ENCODE results near the gene MEF2C. TPM values are rescaled to one million over a fixed set of nuclear protein-coding genes. Genes with fewer than 3 reads are reported as not detected.
"Not testable (repeated sequence)": the region's sequence is repeated elsewhere in the genome, so short reads cannot be mapped to it uniquely, and the experiment has no call there.

The MEF2C gene
- total and polyA plus RNA-seq, 4 donors = 2.8 to 15.9 (median 10.1) TPM

GRCh38 chr5:88803309-88803708, 79.7 kb downstream of the MEF2C start:
- Histone ChIP-seq H3K27ac (ENCODE audit: low read depth in 1 of 2, low read length in 2 of 2) (no peak overlapping the region), H3K4me3 (ENCODE audit: low read depth in 1 of 3, low read length in 3 of 3) (no peak overlapping the region), H3K9ac (ENCODE audit: low read depth in 1 of 2, low read length in 2 of 2) (no peak overlapping the region), H3K9me3 (ENCODE audit: control insufficient read depth in 4 of 4, low read length in 3 of 4) (no peaks in the 10 kb centered on the region), H3K27me3 (ENCODE audit: control insufficient read depth in 4 of 4, insufficient read depth in 4 of 4, low read length in 3 of 4) (no peaks in the 10 kb centered on the region), H3K36me3 (ENCODE audit: control insufficient read depth in 4 of 4, insufficient read depth in 3 of 4, low read depth in 1 of 4, low read length in 3 of 4) (no peaks in the 10 kb centered on the region), H3K4me1 (ENCODE audit: control insufficient read depth in 4 of 4, insufficient read depth in 4 of 4, low read length in 3 of 4) (no peaks in the 10 kb centered on the region)
- 84% methylated on average over 1 of the region's 1 CpG for WGBS
- DNase-seq (ENCODE audit: low spot score) = no peak
- TF ChIP-seq FOXA1 (IDR thresholded peaks at IDR 0.05) = no peak
- TF ChIP-seq REST (IDR thresholded peaks at IDR 0.05) = no peak
- no peak for TF ChIP-seq FOXA2 (IDR thresholded peaks at IDR 0.05)
- no peak for TF ChIP-seq GABPA (IDR thresholded peaks at IDR 0.05 in 1 of 2, conservative IDR thresholded peaks at IDR 0.05 in 1 of 2)

- TF ChIP-seq TAF1 (conservative IDR thresholded peaks at IDR 0.05) = no peak
- no peak for TF ChIP-seq ATF3 (IDR thresholded peaks at IDR 0.05)
- no peak for TF ChIP-seq ZBTB33 (IDR thresholded peaks at IDR 0.05)
- TF ChIP-seq GABPA (IDR thresholded peaks at IDR 0.05 in 1 of 2, conservative IDR thresholded peaks at IDR 0.05 in 1 of 2) = no peak
- Histone ChIP-seq H3K9me3 (ENCODE audit: control insufficient read depth in 4 of 4, low read length in 3 of 4) (no peaks in the 10 kb centered on the region), H3K27ac (ENCODE audit: low read depth in 1 of 2, low read length in 2 of 2) (no peak overlapping the region), H3K36me3 (ENCODE audit: control insufficient read depth in 4 of 4, insufficient read depth in 3 of 4, low read depth in 1 of 4, low read length in 3 of 4) (no peaks in the 10 kb centered on the region), H3K27me3 (ENCODE audit: control insufficient read depth in 4 of 4, insufficient read depth in 4 of 4, low read length in 3 of 4) (no peaks in the 10 kb centered on the region), H3K9ac (ENCODE audit: low read depth in 1 of 2, low read length in 2 of 2) (no peak overlapping the region), H3K4me3 (ENCODE audit: low read depth in 1 of 3, low read length in 3 of 3) (no peak overlapping the region), H3K4me1 (ENCODE audit: control insufficient read depth in 4 of 4, insufficient read depth in 4 of 4, low read length in 3 of 4) (no peaks in the 10 kb centered on the region)
- WGBS = 78% methylated on average over 2 of the region's 2 CpGs
- no peak for DNase-seq (ENCODE audit: low spot score)
Measured at GRCh38 chr5:88799938-88800535, 82.9 kb downstream of the MEF2C start.

GRCh38 chr5:88798933-88799332, 84.1 kb downstream of the MEF2C start:
- not testable (repeated sequence) for H3K9ac ChIP-seq (ENCODE audit: low read depth in 1 of 2, low read length in 2 of 2); H3K4me1 ChIP-seq (ENCODE audit: control insufficient read depth in 4 of 4, insufficient read depth in 4 of 4, low read length in 3 of 4); DNase-seq (ENCODE audit: low spot score); H3K4me3 ChIP-seq (ENCODE audit: low read depth in 1 of 3, low read length in 3 of 3); H3K36me3 ChIP-seq (ENCODE audit: control insufficient read depth in 4 of 4, insufficient read depth in 3 of 4, low read depth in 1 of 4, low read length in 3 of 4); H3K27me3 ChIP-seq (ENCODE audit: control insufficient read depth in 4 of 4, insufficient read depth in 4 of 4, low read length in 3 of 4); H3K9me3 ChIP-seq (ENCODE audit: control insufficient read depth in 4 of 4, low read length in 3 of 4); H3K27ac ChIP-seq (ENCODE audit: low read depth in 1 of 2, low read length in 2 of 2)
- 92% methylated on average over 7 of the region's 7 CpGs for WGBS

GRCh38 chr5:88793797-88794196, 89.2 kb downstream of the MEF2C start:
- H3K4me3 ChIP-seq (ENCODE audit: low read depth in 1 of 3, low read length in 3 of 3); H3K9me3 ChIP-seq (ENCODE audit: control insufficient read depth in 4 of 4, low read length in 3 of 4); H3K36me3 ChIP-seq (ENCODE audit: control insufficient read depth in 4 of 4, insufficient read depth in 3 of 4, low read depth in 1 of 4, low read length in 3 of 4); H3K4me1 ChIP-seq (ENCODE audit: control insufficient read depth in 4 of 4, insufficient read depth in 4 of 4, low read length in 3 of 4); H3K27ac ChIP-seq (ENCODE audit: low read depth in 1 of 2, low read length in 2 of 2); H3K27me3 ChIP-seq (ENCODE audit: control insufficient read depth in 4 of 4, insufficient read depth in 4 of 4, low read length in 3 of 4); H3K9ac ChIP-seq (ENCODE audit: low read depth in 1 of 2, low read length in 2 of 2); DNase-seq (ENCODE audit: low spot score): not testable (repeated sequence)
- 88% methylated on average over 3 of the region's 3 CpGs for WGBS
